Cardiac septum (tissue), 1 donor: ENCODE data around the gene ARHGEF10L. TPM values are rescaled to one million over a fixed set of nuclear protein-coding genes. Genes with fewer than 3 reads are reported as not detected.
A peak's percentile ranks its signal among the peaks of the same experiment; 100 is the strongest.
"Not testable (repeated sequence)": the region's sequence is repeated elsewhere in the genome, so short reads cannot be mapped to it uniquely, and the experiment has no call there.

Experiments
- DNase-seq: peaks from one replicate; pipeline ENCODE4 v3.0.0-alpha.2; 2020; ENCODE audit warnings: low spot score
- intact Hi-C: fragments of 100-400 bp; cut with DNase I; formaldehyde crosslinking; loops from one replicate; pipeline ENCODE4 v1.14.0; 2022
- total RNA-seq: library from RNA; stranded (reverse); fragmentation: NEBNext Ultra II Directional; extraction: Animal tissue kit (Norgen Biotek cat#: 25700); gene quantifications from one replicate; pipeline ENCODE4 v1.2.1, GENCODE V29; 2021
- donor health status: DM: no; HTN: no; CAD: no.

Gene ARHGEF10L
- total RNA-seq, 1 donor from 2014 or later, result 59.8 TPM

- intact Hi-C loops, result loop anchor here (1.0 to 5.0 kb wide), 2 partner anchors 49 to 66 kb away; no protein-coding TSS in a partner anchor
Observed at GRCh38 chr1:17618558-17619247, 79.2 kb downstream of the ARHGEF10L start.

GRCh38 chr1:17620448-17620847 is 81.0 kb downstream of the ARHGEF10L start:
- DNase-seq, result no peak
- intact Hi-C loops, result no loop called here

More at GRCh38 chr1:17618558-17619247, 79.2 kb downstream of the ARHGEF10L start:
- no peak for DNase-seq

- no peak for DNase-seq
- intact Hi-C loops, result no loop called here
Observed at GRCh38 chr1:17621691-17622090, 82.2 kb downstream of the ARHGEF10L start.

- intact Hi-C loops, result no loop called here
- no peak for DNase-seq
Observed at GRCh38 chr1:17622823-17623222, 83.3 kb downstream of the ARHGEF10L start.

GRCh38 chr1:17624611-17625233 is 85.2 kb downstream of the ARHGEF10L start:
- DNase-seq, result peak; percentile 83
- intact Hi-C loops, result no loop called here

- no peak for DNase-seq
- intact Hi-C loops, result no loop called here
Observed at GRCh38 chr1:17627239-17628052, 87.9 kb downstream of the ARHGEF10L start.

GRCh38 chr1:17629046-17629445 is 89.5 kb downstream of the ARHGEF10L start:
- intact Hi-C loops, DNase-seq: not testable (repeated sequence)

- intact Hi-C loops, result no loop called here
- no peak for DNase-seq
Observed at GRCh38 chr1:17629460-17629859, 90.0 kb downstream of the ARHGEF10L start.

GRCh38 chr1:17630048-17630830 is 90.7 kb downstream of the ARHGEF10L start:
- DNase-seq, result no peak
- intact Hi-C loops, result no loop called here

GRCh38 chr1:17630986-17631385 is 91.5 kb downstream of the ARHGEF10L start:
- intact Hi-C loops, result no loop called here
- DNase-seq, result no peak

GRCh38 chr1:17631410-17631809 is 91.9 kb downstream of the ARHGEF10L start:
- intact Hi-C loops, result no loop called here
- no peak for DNase-seq

- intact Hi-C loops, result no loop called here
Observed at GRCh38 chr1:17632106-17632505, 92.6 kb downstream of the ARHGEF10L start.

GRCh38 chr1:17632541-17633184 is 93.2 kb downstream of the ARHGEF10L start:
- intact Hi-C loops, result no loop called here
- no peak for DNase-seq

More at GRCh38 chr1:17632106-17632505, 92.6 kb downstream of the ARHGEF10L start:
- no peak for DNase-seq

- DNase-seq, result no peak
- intact Hi-C loops, result no loop called here
Observed at GRCh38 chr1:17633654-17634053, 94.2 kb downstream of the ARHGEF10L start.

GRCh38 chr1:17635276-17635675 is 95.8 kb downstream of the ARHGEF10L start:
- intact Hi-C loops, result no loop called here
- no peak for DNase-seq

- intact Hi-C loops, result no loop called here
- DNase-seq, result no peak
Observed at GRCh38 chr1:17635811-17636210, 96.3 kb downstream of the ARHGEF10L start.

- DNase-seq, result no peak
- intact Hi-C loops, result no loop called here
Observed at GRCh38 chr1:17636612-17637011, 97.1 kb downstream of the ARHGEF10L start.

- no peak for DNase-seq
- intact Hi-C loops, result no loop called here
Observed at GRCh38 chr1:17637055-17637454, 97.6 kb downstream of the ARHGEF10L start.

- intact Hi-C loops, result no loop called here
- no peak for DNase-seq
Observed at GRCh38 chr1:17639703-17640340, 100.3 kb downstream of the ARHGEF10L start.
